ENCODE data around the gene CBR3.

CBR3 gene

GRCh38 chr21:36183144-36183795 is 48.4 kb downstream of the CBR3 start:
- no peak for DNase-seq (ENCODE audit: low spot score)

GRCh38 chr21:36184545-36184944 is 49.7 kb downstream of the CBR3 start:
- no peak for DNase-seq (ENCODE audit: low spot score)

GRCh38 chr21:36185523-36185922 is 50.6 kb downstream of the CBR3 start:
- no peak for DNase-seq (ENCODE audit: low spot score)

GRCh38 chr21:36186081-36186480 is 51.2 kb downstream of the CBR3 start:
- DNase-seq (ENCODE audit: low spot score) = no peak

- DNase-seq (ENCODE audit: low spot score) = no peak
Measured at GRCh38 chr21:36186506-36187399, 51.9 kb downstream of the CBR3 start.

- no peak for DNase-seq (ENCODE audit: low spot score)
Measured at GRCh38 chr21:36188081-36188681, 53.3 kb downstream of the CBR3 start.

- DNase-seq (ENCODE audit: low spot score) = no peak
Measured at GRCh38 chr21:36188937-36189336, 54.1 kb downstream of the CBR3 start.

GRCh38 chr21:36190736-36191135 is 55.9 kb downstream of the CBR3 start:
- DNase-seq (ENCODE audit: low spot score) = no peak

GRCh38 chr21:36193200-36193599 is 58.3 kb downstream of the CBR3 start:
- no peak for DNase-seq (ENCODE audit: low spot score)

- no peak for DNase-seq (ENCODE audit: low spot score)
Measured at GRCh38 chr21:36194024-36194423, 59.1 kb downstream of the CBR3 start.

- no peak for DNase-seq (ENCODE audit: low spot score)
Measured at GRCh38 chr21:36195613-36196012, 60.7 kb downstream of the CBR3 start.

Data from pons (tissue), 1 donor.